Prostate gland (tissue), 2 donors: ENCODE data around the gene ACTR5.

Experiments
- POLR2A ChIP-seq: fragments of 450-650 bp; IDR thresholded peaks from one replicate; pipeline ENCODE4 v1.6.1; 2016; ENCODE audit warnings: antibody characterized with exemption, mild to moderate bottlenecking
- TF ChIP-seq, protein P1 (sequence below), 4 experiments: fragments of 200-600 bp in 2 of 4; fragments of 450-650 bp in 2 of 4; sonication (generic) in 2 of 4; IDR thresholded peaks; 1 replicate in 3 of 4; 2 replicates in 1 of 4; pipeline ENCODE4 v1.5.1; 2016 to 2019; ENCODE audit warnings: antibody characterized with exemption in 4 of 4, mild to moderate bottlenecking in 2 of 4, moderate library complexity in 2 of 4

DNA sequence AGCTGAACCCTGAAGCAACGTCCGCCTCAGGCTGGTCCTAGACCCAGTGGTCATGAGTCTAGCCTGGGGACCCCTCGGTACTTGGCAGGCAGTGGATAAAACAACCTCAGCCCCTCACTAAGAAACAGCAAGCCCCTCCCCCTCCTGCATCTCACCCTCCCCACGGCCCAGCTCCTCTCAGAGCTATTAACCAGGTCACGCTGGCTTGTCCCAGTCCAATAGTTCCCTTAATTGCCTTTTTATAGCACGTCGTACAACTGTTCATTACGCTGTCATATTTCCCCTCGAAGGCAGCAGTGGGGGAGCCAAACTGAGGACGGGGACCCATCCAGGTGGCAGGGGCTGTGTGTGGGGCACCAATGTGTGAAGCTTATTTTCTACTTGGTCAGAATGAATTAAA lies 32.6 kb upstream of the ACTR5 start:
- no peak for TF ChIP-seq POLR2A
- TF ChIP-seq, protein P1, sequence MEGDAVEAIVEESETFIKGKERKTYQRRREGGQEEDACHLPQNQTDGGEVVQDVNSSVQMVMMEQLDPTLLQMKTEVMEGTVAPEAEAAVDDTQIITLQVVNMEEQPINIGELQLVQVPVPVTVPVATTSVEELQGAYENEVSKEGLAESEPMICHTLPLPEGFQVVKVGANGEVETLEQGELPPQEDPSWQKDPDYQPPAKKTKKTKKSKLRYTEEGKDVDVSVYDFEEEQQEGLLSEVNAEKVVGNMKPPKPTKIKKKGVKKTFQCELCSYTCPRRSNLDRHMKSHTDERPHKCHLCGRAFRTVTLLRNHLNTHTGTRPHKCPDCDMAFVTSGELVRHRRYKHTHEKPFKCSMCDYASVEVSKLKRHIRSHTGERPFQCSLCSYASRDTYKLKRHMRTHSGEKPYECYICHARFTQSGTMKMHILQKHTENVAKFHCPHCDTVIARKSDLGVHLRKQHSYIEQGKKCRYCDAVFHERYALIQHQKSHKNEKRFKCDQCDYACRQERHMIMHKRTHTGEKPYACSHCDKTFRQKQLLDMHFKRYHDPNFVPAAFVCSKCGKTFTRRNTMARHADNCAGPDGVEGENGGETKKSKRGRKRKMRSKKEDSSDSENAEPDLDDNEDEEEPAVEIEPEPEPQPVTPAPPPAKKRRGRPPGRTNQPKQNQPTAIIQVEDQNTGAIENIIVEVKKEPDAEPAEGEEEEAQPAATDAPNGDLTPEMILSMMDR (IDR thresholded peaks at IDR 0.05): no peak
